Stimulated activated CD4-positive, alpha-beta T cell treated with anti-CD3 and anti-CD28 coated beads, Interleukin-1b, Interleukin-23, amount 100 ng/mL, for 1 hour (primary cell): ENCODE results near the gene SAFB.
"Not testable (repeated sequence)": the region's sequence is repeated elsewhere in the genome, so short reads cannot be mapped to it uniquely, and the experiment has no call there.

ENCODE experiments used
- DNase-seq, 2 donors: peaks; one replicate each; pipeline ENCODE4 v3.0.0-alpha.2; 2020; ENCODE audit warnings: low read depth in 2 of 2

Gene SAFB

GRCh38 chr19:5595129-5595528 lies 27.8 kb upstream of the SAFB start:
- DNase-seq = no peak

GRCh38 chr19:5595745-5596144 lies 27.1 kb upstream of the SAFB start:
- no peak for DNase-seq

- DNase-seq = no peak
Observed at GRCh38 chr19:5600797-5601196, 22.1 kb upstream of the SAFB start.

GRCh38 chr19:5603626-5604025 lies 19.3 kb upstream of the SAFB start:
- no peak for DNase-seq

- DNase-seq = no peak
Observed at GRCh38 chr19:5605362-5605761, 17.5 kb upstream of the SAFB start.

GRCh38 chr19:5607318-5608275 lies 15.3 kb upstream of the SAFB start:
- DNase-seq = no peak

GRCh38 chr19:5608291-5608690 lies 14.6 kb upstream of the SAFB start:
- DNase-seq = no peak

- DNase-seq = not testable (repeated sequence)
Observed at GRCh38 chr19:5608766-5609165, 14.1 kb upstream of the SAFB start.

- no peak for DNase-seq
Observed at GRCh38 chr19:5609881-5610448, 12.9 kb upstream of the SAFB start.

- no peak for DNase-seq
Observed at GRCh38 chr19:5612891-5613865, 9.7 kb upstream of the SAFB start.

GRCh38 chr19:5615756-5616327 lies 7.0 kb upstream of the SAFB start:
- no peak for DNase-seq

GRCh38 chr19:5617080-5617479 lies 5.8 kb upstream of the SAFB start:
- DNase-seq = no peak

GRCh38 chr19:5618591-5618990 lies 4.3 kb upstream of the SAFB start:
- no peak for DNase-seq

- no peak for DNase-seq
Observed at GRCh38 chr19:5619946-5620345, 2.9 kb upstream of the SAFB start.

GRCh38 chr19:5621311-5621944 lies 1.5 kb upstream of the SAFB start:
- no peak for DNase-seq

GRCh38 chr19:5621945-5622464 lies 878 bp upstream of the SAFB start:
- DNase-seq = no peak

GRCh38 chr19:5623397-5624017 lies 624 bp downstream of the SAFB start:
- DNase-seq = no peak

GRCh38 chr19:5624018-5624663 lies 1.3 kb downstream of the SAFB start:
- no peak for DNase-seq

- DNase-seq = no peak
Observed at GRCh38 chr19:5624741-5625278, 1.9 kb downstream of the SAFB start.

- no peak for DNase-seq
Observed at GRCh38 chr19:5625641-5626040, 2.8 kb downstream of the SAFB start.
